LNCAP (cell line): Measurements from ENCODE around the gene LMNB1.

ENCODE experiments used
- CTCF ChIP-seq: fragments of 450-650 bp; IDR thresholded peaks from 2 replicates; pipeline ENCODE4 v1.5.1; 2017; ENCODE audit warnings: mild to moderate bottlenecking

LMNB1 gene

DNA sequence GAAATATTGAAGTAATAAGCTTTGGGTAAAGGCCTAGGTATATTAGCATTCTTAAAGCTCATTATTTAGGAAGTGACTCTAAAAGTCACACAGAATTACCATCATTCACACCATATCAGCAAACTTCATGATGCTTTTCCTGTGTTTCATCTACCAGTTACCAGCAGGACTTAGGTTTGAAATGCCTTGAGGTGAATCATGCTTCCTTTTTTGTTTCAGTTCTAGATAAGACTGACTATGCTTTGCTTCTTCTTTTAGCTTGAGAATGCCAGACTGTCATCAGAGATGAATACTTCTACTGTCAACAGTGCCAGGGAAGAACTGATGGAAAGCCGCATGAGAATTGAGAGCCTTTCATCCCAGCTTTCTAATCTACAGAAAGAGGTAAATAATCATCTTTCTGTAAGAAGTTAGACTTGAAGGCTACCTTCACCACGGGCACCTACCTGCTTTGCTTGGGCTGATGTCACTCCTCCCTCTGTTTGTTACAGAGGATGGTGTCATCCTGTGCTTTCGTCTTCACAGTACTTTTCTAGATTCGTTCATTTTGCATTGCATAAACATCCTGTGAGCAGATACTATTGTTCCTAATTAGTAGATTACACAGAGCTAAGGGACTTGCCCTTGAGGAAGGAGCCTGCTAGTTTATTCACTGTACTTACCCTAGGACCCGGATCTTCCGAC is 34.7 kb downstream of the LMNB1 start:
- TF ChIP-seq CTCF: no peak

- no peak for TF ChIP-seq CTCF
Observed at GRCh38 chr5:126812199-126812570, 35.2 kb downstream of the LMNB1 start.

GRCh38 chr5:126814721-126815404 is 37.9 kb downstream of the LMNB1 start:
- TF ChIP-seq CTCF: no peak

DNA sequence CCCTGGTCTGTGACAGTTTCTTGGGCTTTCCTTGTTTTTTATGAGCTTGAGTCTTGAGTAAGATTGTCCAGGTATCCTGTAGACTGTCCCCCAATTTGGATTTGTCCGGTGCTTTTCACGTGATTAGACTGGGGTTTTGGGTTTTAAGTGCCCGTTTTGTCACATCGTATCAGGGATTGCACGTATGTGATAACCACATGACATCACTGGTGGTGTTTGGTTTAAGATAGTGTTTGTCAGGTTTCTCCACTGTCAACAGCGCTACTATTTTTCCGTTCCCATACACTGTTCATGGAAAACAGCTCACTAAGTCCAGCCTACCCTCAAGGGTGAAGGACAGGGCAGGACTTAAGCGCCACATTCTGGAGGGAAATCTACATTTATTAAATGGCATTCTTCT is 39.7 kb downstream of the LMNB1 start:
- no peak for TF ChIP-seq CTCF

- TF ChIP-seq CTCF: no peak
Observed at GRCh38 chr5:126818736-126819135, 41.8 kb downstream of the LMNB1 start.

- TF ChIP-seq CTCF: no peak
Observed at GRCh38 chr5:126819253-126819652, 42.3 kb downstream of the LMNB1 start.

DNA sequence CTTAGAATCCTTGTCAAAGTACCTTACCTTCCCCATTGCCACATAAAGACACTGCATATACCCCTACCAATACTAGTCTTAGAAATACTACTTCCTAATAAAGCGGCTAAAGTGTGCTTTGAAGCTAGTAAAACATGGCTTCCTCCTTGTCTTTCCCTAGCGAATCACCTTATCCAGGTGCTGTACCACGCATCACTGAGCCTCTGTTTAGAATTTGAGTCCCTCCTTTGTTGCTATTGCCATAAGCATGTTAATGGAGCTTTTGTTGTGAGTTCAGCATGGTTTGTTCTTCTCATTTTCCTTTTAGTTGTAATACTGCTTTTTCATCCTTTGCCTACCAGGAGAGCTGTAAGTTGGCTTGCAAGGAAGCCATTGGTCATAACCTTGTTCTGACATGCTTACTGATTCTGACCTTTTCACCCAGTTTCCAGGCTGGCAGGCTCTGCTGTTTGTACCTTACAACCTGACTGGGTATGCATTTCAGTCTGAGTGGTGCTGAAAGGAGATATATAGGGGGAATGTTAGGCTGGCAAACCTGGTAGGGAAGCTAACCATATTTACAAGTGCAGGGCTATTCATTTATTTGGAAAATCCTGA is 49.8 kb downstream of the LMNB1 start:
- no peak for TF ChIP-seq CTCF
